Trophoblast cell (in vitro differentiated cells and primary cell): Measurements from ENCODE around the gene LUM.
"Not testable (repeated sequence)": the region's sequence is repeated elsewhere in the genome, so short reads cannot be mapped to it uniquely, and the experiment has no call there.

Experiments used
- DNase-seq, 2 donors: peaks; one replicate each; pipeline ENCODE4 v3.0.0-alpha.2; 2016
- H2AFZ ChIP-seq: 2 replicates; pipeline ENCODE4 v1.6.1; 2013; ENCODE audit warnings: low read length, moderate library complexity, mild to moderate bottlenecking; ENCODE audit not compliant: insufficient read depth, poor library complexity
- H2AK5ac ChIP-seq: 2 replicates; pipeline ENCODE4 v1.6.1; 2013; ENCODE audit warnings: mild to moderate bottlenecking, low read length
- H2BK120ac ChIP-seq: 2 replicates; pipeline ENCODE4 v1.6.1; 2013; ENCODE audit warnings: low read length, mild to moderate bottlenecking, moderate library complexity; ENCODE audit not compliant: insufficient read depth, poor library complexity
- H2BK12ac ChIP-seq: 2 replicates; pipeline ENCODE4 v1.6.1; 2013; ENCODE audit warnings: mild to moderate bottlenecking, low read length, moderate library complexity
- H2BK5ac ChIP-seq: 2 replicates; pipeline ENCODE4 v1.6.1; 2013; ENCODE audit warnings: low read length, low read depth, moderate library complexity, mild to moderate bottlenecking; ENCODE audit not compliant: poor library complexity
- H3K14ac ChIP-seq: 2 replicates; pipeline ENCODE4 v1.6.1; 2013; ENCODE audit warnings: mild to moderate bottlenecking, low read length
- H3K18ac ChIP-seq: 2 replicates; pipeline ENCODE4 v1.6.1; 2013; ENCODE audit warnings: mild to moderate bottlenecking, low read length
- H3K23ac ChIP-seq: 2 replicates; pipeline ENCODE4 v1.6.1; 2013; ENCODE audit warnings: low read length
- H3K27ac ChIP-seq: 2 replicates; pipeline ENCODE4 v1.5.1; 2013; ENCODE audit warnings: low read depth, mild to moderate bottlenecking, inconsistent platforms, low read length, moderate library complexity
- H3K27me3 ChIP-seq: 2 replicates; pipeline ENCODE4 v1.6.1; 2013; ENCODE audit warnings: inconsistent platforms, mild to moderate bottlenecking, low read length, moderate library complexity; ENCODE audit not compliant: insufficient read depth
- H3K36me3 ChIP-seq, 2 experiments: 1 replicate in 1 of 2; 2 replicates in 1 of 2; pipeline ENCODE4 v1.6.1; 2013; ENCODE audit warnings: low read length in 2 of 2, mild to moderate bottlenecking in 2 of 2, moderate library complexity in 1 of 2; ENCODE audit not compliant: insufficient read depth in 2 of 2, control insufficient read depth in 1 of 2
- H3K4ac ChIP-seq: 2 replicates; pipeline ENCODE4 v1.6.1; 2013; ENCODE audit warnings: low read depth, mild to moderate bottlenecking, low read length, moderate library complexity
- H3K4me1 ChIP-seq, 2 experiments: 1 replicate in 1 of 2; 2 replicates in 1 of 2; pipeline ENCODE4 v1.6.1; 2013; ENCODE audit warnings: low read length in 2 of 2, mild to moderate bottlenecking in 2 of 2, moderate library complexity in 1 of 2; ENCODE audit not compliant: insufficient read depth in 2 of 2, control insufficient read depth in 1 of 2
- H3K4me2 ChIP-seq: 2 replicates; pipeline ENCODE4 v1.6.1; 2013; ENCODE audit warnings: inconsistent platforms, mild to moderate bottlenecking, low read length, moderate library complexity
- H3K4me3 ChIP-seq: 2 replicates; pipeline ENCODE4 v1.5.1; 2013; ENCODE audit warnings: mild to moderate bottlenecking, low read depth, low read length, inconsistent platforms
- H3K79me1 ChIP-seq: one replicate; pipeline ENCODE4 v1.6.1; 2013; ENCODE audit warnings: low read length
- H3K79me2 ChIP-seq: 2 replicates; pipeline ENCODE4 v1.6.1; 2013; ENCODE audit warnings: low read length, mild to moderate bottlenecking; ENCODE audit not compliant: control insufficient read depth, insufficient read depth, poor library complexity
- H3K9ac ChIP-seq: 2 replicates; pipeline ENCODE4 v1.6.1; 2013; ENCODE audit warnings: mild to moderate bottlenecking, low read length
- H3K9me3 ChIP-seq: 2 replicates; pipeline ENCODE4 v1.6.1; 2013; ENCODE audit warnings: low read depth, mild to moderate bottlenecking, control low read depth, inconsistent platforms, low read length; ENCODE audit not compliant: insufficient read depth
- H4K12ac ChIP-seq: 2 replicates; pipeline ENCODE4 v1.6.1; 2013; ENCODE audit warnings: low read depth, mild to moderate bottlenecking, low read length, moderate library complexity
- H4K8ac ChIP-seq: 2 replicates; pipeline ENCODE4 v1.6.1; 2013; ENCODE audit warnings: low read depth, mild to moderate bottlenecking, low read length, moderate library complexity
- H4K91ac ChIP-seq: one replicate; pipeline ENCODE4 v1.6.1; 2013; ENCODE audit warnings: low read depth, mild to moderate bottlenecking, low read length, moderate library complexity
- WGBS: extraction: QIAGEN DNeasy Blood & Tissue Kit; methylation state at CpG from one replicate; pipeline ENCODE4 v1.1.7; 2013; ENCODE audit warnings: missing lambda C conversion rate; ENCODE audit not compliant: insufficient read length, insufficient coverage; ENCODE audit errors: extremely low coverage; 5-methylcytosine and 5-hydroxymethylcytosine counted together

The LUM gene

DNA sequence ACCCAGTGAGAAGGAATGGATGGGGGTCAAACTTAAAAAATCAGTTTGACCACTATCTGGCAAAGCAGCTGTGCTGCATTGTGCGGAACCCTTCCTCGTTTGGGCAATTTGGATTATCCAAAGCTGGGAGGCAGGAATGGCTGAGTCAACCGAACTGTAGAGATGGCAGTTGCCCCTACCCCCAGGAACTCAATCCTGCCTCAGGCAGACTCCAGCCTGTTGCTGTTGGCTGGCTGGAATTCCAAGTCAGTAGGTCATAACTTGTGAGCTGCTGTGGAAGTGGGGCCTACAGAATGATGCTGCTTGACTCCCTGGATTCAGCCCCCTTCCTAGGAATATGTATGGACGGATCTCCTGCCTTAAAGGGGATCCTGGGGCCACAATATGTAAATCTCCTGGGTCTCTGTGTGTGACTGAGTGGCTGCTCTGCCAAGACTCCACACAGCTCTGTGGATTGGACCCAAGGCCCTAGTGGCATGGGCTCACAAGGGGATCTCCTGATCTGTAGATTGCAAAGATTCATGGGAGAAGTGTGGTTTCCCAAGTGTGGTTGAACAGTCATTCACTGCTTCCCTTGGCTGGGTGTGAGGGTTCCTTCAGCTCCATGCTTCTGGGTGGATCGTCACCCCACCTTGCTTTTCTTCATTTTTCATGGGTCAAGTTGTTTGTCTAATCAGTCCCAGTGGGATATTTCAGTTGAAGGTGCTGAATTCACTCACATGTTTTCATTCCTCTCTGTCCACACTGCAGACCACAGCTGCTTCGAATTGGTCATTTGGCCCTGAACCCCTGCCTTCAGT is 19.2 kb downstream of the LUM start:
- Histone ChIP-seq H3K4me1 (peaks cover 0 to 11% of the 10 kb centered on the region in 2 experiments), H4K8ac (no peak overlapping the region), H3K9me3 (peaks cover 6% of the 10 kb centered on the region), H3K9ac (no peak overlapping the region), H2BK12ac (peak overlapping the region; percentile 32), H3K27ac (no peak overlapping the region), H3K4me2 (no peak overlapping the region), H2AK5ac (peak overlapping the region; percentile 48), H3K79me2 (no peaks in the 10 kb centered on the region), H4K12ac (no peak overlapping the region), H3K14ac (no peak overlapping the region), H3K23ac (no peak overlapping the region), H3K27me3 (no peaks in the 10 kb centered on the region), H2BK5ac (no peak overlapping the region), H3K36me3 (peaks cover 0 to 3% of the 10 kb centered on the region in 2 experiments), H3K4me3 (no peak overlapping the region), H3K4ac (no peak overlapping the region), H4K91ac (peak overlapping the region; percentile 63), H3K79me1 (peaks cover 7% of the 10 kb centered on the region), H2AFZ (peak overlapping the region; percentile 3), H3K18ac (no peak overlapping the region), H2BK120ac (peak overlapping the region; percentile 56)
- peak; percentile 90 to 93 for DNase-seq
- WGBS = no CpG with 5 or more reads among the region's 6 CpGs

DNA sequence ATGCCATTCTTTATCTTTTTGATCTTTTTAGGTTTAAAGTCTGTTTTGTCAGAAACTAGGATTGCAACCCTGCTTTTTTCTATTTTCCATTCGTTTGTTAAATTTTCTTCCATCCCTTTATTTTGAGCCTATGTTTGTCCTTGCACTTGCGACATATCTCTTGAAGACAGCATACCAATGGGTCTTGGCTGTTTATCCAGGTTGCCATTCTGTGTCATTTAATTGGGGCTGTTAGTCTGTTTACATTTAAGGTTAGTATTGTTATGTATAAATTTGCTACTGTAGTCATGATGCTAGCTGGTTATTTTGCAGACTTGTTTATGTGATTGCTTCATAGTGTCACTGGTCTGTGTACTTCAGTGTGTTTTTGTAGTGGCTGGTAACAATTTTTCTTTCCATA is 21.3 kb downstream of the LUM start:
- not testable (repeated sequence) for H3K14ac ChIP-seq, H3K4ac ChIP-seq, H2AK5ac ChIP-seq, H4K91ac ChIP-seq, H4K8ac ChIP-seq, H3K27ac ChIP-seq, H3K36me3 ChIP-seq, H2AFZ ChIP-seq, H3K9me3 ChIP-seq, H3K18ac ChIP-seq, H3K27me3 ChIP-seq, H2BK5ac ChIP-seq, DNase-seq, H3K4me3 ChIP-seq, H3K79me1 ChIP-seq, H4K12ac ChIP-seq, H3K23ac ChIP-seq, H2BK12ac ChIP-seq, H3K79me2 ChIP-seq, H3K4me2 ChIP-seq, H2BK120ac ChIP-seq, H3K9ac ChIP-seq
- WGBS = no CpG with 5 or more reads among the region's 2 CpGs
- H3K4me1 ChIP-seq = peaks cover 0 to 11% of the 10 kb centered on the region in 2 experiments

DNA sequence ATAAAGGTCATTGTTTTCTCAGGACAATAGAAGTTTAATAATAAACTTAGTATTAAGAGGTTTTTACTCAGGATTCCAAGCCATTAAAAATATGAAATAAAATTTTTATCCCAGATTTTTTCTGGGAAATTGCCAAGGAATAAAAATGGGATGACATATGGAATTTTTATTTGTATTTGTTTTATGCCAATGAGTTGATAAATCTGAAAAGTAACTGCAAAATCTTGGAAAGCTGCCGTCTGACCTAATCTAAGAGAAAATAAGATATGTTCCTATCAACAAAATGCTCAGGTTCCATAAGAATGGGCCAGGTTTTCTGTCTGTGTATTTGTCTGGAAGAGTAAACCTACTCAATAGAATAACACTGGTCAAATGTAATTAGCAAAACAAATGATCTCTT is 31.3 kb downstream of the LUM start:
- no peak overlapping the region for H4K12ac ChIP-seq
- H2AFZ ChIP-seq = no peak overlapping the region
- H3K79me2 ChIP-seq = no peaks in the 10 kb centered on the region
- H3K79me1 ChIP-seq = no peaks in the 10 kb centered on the region
- no peak overlapping the region for H2AK5ac ChIP-seq
- no peak overlapping the region for H3K18ac ChIP-seq
- no peak for DNase-seq
- no peak overlapping the region for H2BK5ac ChIP-seq
- no peaks in the 10 kb centered on the region for H3K27me3 ChIP-seq
- H3K4me3 ChIP-seq = no peak overlapping the region
- peaks cover 0 to 3% of the 10 kb centered on the region in 2 experiments for H3K4me1 ChIP-seq
- WGBS = no CpG with 5 or more reads among the region's 1 CpG
- no peak overlapping the region for H3K23ac ChIP-seq
- no peak overlapping the region for H3K4ac ChIP-seq
- H2BK12ac ChIP-seq = no peak overlapping the region
- H3K27ac ChIP-seq = no peak overlapping the region
- H3K36me3 ChIP-seq = no peaks in the 10 kb centered on the region
- H4K91ac ChIP-seq = no peak overlapping the region
- no peak overlapping the region for H3K4me2 ChIP-seq
- no peaks in the 10 kb centered on the region for H3K9me3 ChIP-seq
- H2BK120ac ChIP-seq = no peak overlapping the region
- no peak overlapping the region for H3K9ac ChIP-seq
- H4K8ac ChIP-seq = no peak overlapping the region
- H3K14ac ChIP-seq = no peak overlapping the region

DNA sequence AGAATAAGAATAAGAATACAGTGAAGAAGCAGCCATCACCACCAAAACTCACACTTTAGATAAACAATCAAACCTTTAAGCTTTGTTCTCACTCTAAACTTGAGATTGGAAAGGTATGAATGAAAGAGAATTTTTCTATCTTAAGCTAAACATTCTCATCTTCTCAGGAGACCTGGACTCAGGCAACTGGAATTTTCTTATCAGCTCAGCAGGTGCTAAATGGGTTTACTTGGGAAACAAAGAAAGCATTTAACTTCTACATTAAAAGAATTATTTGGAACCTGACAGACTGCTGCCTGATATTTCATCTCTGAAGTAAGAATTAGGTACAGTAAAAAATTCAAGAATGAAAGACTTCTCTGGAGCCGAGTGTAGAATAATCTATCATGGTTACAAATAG is 32.8 kb downstream of the LUM start:
- Histone ChIP-seq H3K9ac (no peak overlapping the region), H2BK120ac (no peak overlapping the region), H3K23ac (no peak overlapping the region), H4K8ac (no peak overlapping the region), H3K18ac (no peak overlapping the region), H2BK5ac (no peak overlapping the region), H3K4ac (no peak overlapping the region), H3K27ac (no peak overlapping the region), H4K12ac (no peak overlapping the region), H3K36me3 (no peaks in the 10 kb centered on the region), H3K79me2 (no peaks in the 10 kb centered on the region), H3K9me3 (no peaks in the 10 kb centered on the region), H2AFZ (no peak overlapping the region), H2BK12ac (no peak overlapping the region), H2AK5ac (no peak overlapping the region), H3K4me3 (no peak overlapping the region), H4K91ac (no peak overlapping the region), H3K14ac (no peak overlapping the region), H3K4me2 (no peak overlapping the region), H3K4me1 (peaks cover 0 to 3% of the 10 kb centered on the region in 2 experiments), H3K27me3 (no peaks in the 10 kb centered on the region), H3K79me1 (no peaks in the 10 kb centered on the region)
- DNase-seq = peak in 1 of 2 donors; percentile 68
- WGBS = no CpG with 5 or more reads among the region's 1 CpG
